Cardiac muscle cell (in vitro differentiated cells and primary cell): ENCODE data around the gene TEP1. TPM values are rescaled to one million over a fixed set of nuclear protein-coding genes. Genes with fewer than 3 reads are reported as not detected.

Experiments used
- DNase-seq, 2 donors: peaks; one replicate each; pipeline versions ENCODE4 v3.0.0 to v3.0.0-alpha.2; 2010 to 2017; ENCODE audit warnings: low read depth in 1 of 2, low spot score in 1 of 2
- H3K27ac ChIP-seq: fragments of 200-600 bp; sonication (generic); 2 replicates; pipeline ENCODE4 v1.5.1; 2016
- H3K27me3 ChIP-seq: fragments of 200-600 bp; sonication (generic); 2 replicates; pipeline ENCODE4 v1.6.0; 2016; ENCODE audit warnings: control low read depth
- H3K36me3 ChIP-seq: fragments of 200-600 bp; sonication (generic); 2 replicates; pipeline ENCODE4 v1.5.1; 2016; ENCODE audit warnings: control low read depth
- H3K4me1 ChIP-seq: fragments of 200-600 bp; sonication (generic); 2 replicates; pipeline ENCODE4 v1.8.1; 2017; ENCODE audit warnings: low read depth, mild to moderate bottlenecking, mixed run types
- H3K4me3 ChIP-seq: fragments of 200-600 bp; sonication (generic); 2 replicates; pipeline ENCODE4 v1.5.1; 2016; ENCODE audit warnings: mild to moderate bottlenecking
- H3K9me3 ChIP-seq: fragments of 200-600 bp; sonication (generic); 2 replicates; pipeline ENCODE4 v1.5.1; 2017; ENCODE audit warnings: low read depth, mild to moderate bottlenecking, control low read depth
- CTCF ChIP-seq: IDR thresholded peaks from 2 replicates; pipeline ENCODE4 v1.5.1; 2012; ENCODE audit warnings: low read depth, mild to moderate bottlenecking, low read length
- polyA plus RNA-seq: library from polyadenylated mRNA; unstranded; fragments of >200 nt; fragmentation: Nextera tagmentation; extraction: Ambion mirVana; gene quantifications from 2 replicates; pipeline ENCODE4 v1.2.1, GENCODE V29; 2016
- total RNA-seq: library from RNA; depleted of rRNA; stranded (reverse); fragments of >200 nt; gene quantifications from 2 replicates; pipeline ENCODE4 v1.2.3, GENCODE V29; 2016

Gene TEP1
- total and polyA plus RNA-seq, 2 experiments from 2014 or later, result 5.1 to 8.5 TPM

GRCh38 chr14:20384886-20385285 lies 28.4 kb downstream of the TEP1 start:
- TF ChIP-seq CTCF, result no peak
- H3K36me3 ChIP-seq, result peaks cover 50% of the 10 kb centered on the region
- no peaks in the 10 kb centered on the region for H3K4me1 ChIP-seq
- DNase-seq, result no peak
- H3K4me3 ChIP-seq, result no peak overlapping the region
- no peaks in the 10 kb centered on the region for H3K9me3 ChIP-seq
- H3K27ac ChIP-seq, result no peak overlapping the region
- H3K27me3 ChIP-seq, result no peaks in the 10 kb centered on the region

GRCh38 chr14:20384321-20384720 lies 29.0 kb downstream of the TEP1 start:
- Histone ChIP-seq H3K36me3 (peaks cover 50% of the 10 kb centered on the region), H3K27ac (no peak overlapping the region), H3K27me3 (no peaks in the 10 kb centered on the region), H3K4me1 (no peaks in the 10 kb centered on the region), H3K4me3 (no peak overlapping the region), H3K9me3 (no peaks in the 10 kb centered on the region)
- no peak for DNase-seq
- TF ChIP-seq CTCF, result no peak

- Histone ChIP-seq H3K9me3 (no peaks in the 10 kb centered on the region), H3K4me3 (no peak overlapping the region), H3K27ac (no peak overlapping the region), H3K4me1 (no peaks in the 10 kb centered on the region), H3K27me3 (no peaks in the 10 kb centered on the region), H3K36me3 (peaks cover 52% of the 10 kb centered on the region)
- no peak for TF ChIP-seq CTCF
- no peak for DNase-seq
Measured at GRCh38 chr14:20383636-20384035, 29.7 kb downstream of the TEP1 start.

- H3K36me3 ChIP-seq, result peaks cover 49% of the 10 kb centered on the region
- no peaks in the 10 kb centered on the region for H3K4me1 ChIP-seq
- no peak for DNase-seq
- H3K9me3 ChIP-seq, result no peaks in the 10 kb centered on the region
- no peak overlapping the region for H3K27ac ChIP-seq
- H3K27me3 ChIP-seq, result no peaks in the 10 kb centered on the region
- H3K4me3 ChIP-seq, result no peak overlapping the region
- no peak for TF ChIP-seq CTCF
Measured at GRCh38 chr14:20383032-20383431, 30.3 kb downstream of the TEP1 start.

- no peak for DNase-seq
- H3K27ac ChIP-seq, result no peak overlapping the region
- TF ChIP-seq CTCF, result no peak
- no peaks in the 10 kb centered on the region for H3K9me3 ChIP-seq
- no peak overlapping the region for H3K4me3 ChIP-seq
- peaks cover 44% of the 10 kb centered on the region for H3K36me3 ChIP-seq
- no peaks in the 10 kb centered on the region for H3K27me3 ChIP-seq
- no peaks in the 10 kb centered on the region for H3K4me1 ChIP-seq
Measured at GRCh38 chr14:20382526-20382925, 30.8 kb downstream of the TEP1 start.

- Histone ChIP-seq H3K27ac (no peak overlapping the region), H3K4me3 (no peak overlapping the region), H3K9me3 (no peaks in the 10 kb centered on the region), H3K27me3 (no peaks in the 10 kb centered on the region), H3K4me1 (no peaks in the 10 kb centered on the region), H3K36me3 (peaks cover 45% of the 10 kb centered on the region)
- DNase-seq, result no peak
- no peak for TF ChIP-seq CTCF
Measured at GRCh38 chr14:20381341-20381740, 32.0 kb downstream of the TEP1 start.
